Measurements from ENCODE around the gene IGSF11.

Gene IGSF11

DNA sequence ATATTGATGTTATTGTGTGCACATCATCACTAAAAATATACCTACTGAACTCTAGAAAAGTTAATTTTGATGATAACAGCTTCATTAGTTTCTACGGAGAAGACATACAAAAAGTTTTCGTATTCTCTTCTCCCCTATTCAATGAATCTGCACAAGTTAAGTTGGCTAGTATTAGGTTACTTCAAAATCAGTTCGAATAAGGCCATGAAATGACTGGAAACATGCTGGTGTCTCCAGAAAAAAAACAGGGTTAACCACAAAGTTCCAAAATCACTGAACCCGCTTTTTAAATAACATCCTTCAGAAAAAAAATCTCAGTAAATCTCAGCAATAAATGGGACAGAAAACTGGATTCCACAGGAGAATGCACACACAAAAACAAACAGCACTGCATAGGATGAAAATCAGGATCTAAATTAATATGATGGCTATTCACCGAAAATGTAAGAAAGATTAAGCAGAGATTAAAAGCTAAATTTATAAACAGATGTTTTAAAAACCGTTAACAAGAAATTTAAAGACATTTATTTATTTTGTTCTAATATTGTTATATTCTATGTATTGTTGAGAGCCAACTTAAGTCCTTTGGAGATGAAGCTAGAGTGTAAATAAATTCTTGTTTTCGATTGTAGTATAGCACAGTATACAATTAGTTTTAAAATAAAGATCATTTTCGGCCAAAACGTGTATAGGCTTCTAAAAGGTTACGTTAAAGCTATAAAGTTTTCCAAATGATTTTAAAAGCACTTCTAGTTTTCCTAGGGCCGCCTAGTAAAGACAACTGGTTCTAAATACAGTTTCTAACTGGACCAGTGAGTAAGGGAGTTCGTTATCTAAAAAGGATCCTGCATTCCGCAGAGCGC is 1.0 kb downstream of the IGSF11 start:
- no peaks in the 10 kb centered on the region for H3K9me3 ChIP-seq (ENCODE audit: control insufficient read depth in 2 of 2, low read length in 2 of 2)
- no peak overlapping the region for H3K27ac ChIP-seq (ENCODE audit: low read depth in 2 of 2, low read length in 2 of 2)
- H3K4me1 ChIP-seq (ENCODE audit: control insufficient read depth in 2 of 2, insufficient read depth in 2 of 2, low read length in 2 of 2), result no peaks in the 10 kb centered on the region
- no peaks in the 10 kb centered on the region for H3K36me3 ChIP-seq (ENCODE audit: control insufficient read depth in 2 of 2, insufficient read depth in 2 of 2, low read length in 2 of 2)
- H3K27me3 ChIP-seq (ENCODE audit: control insufficient read depth in 2 of 2, insufficient read depth in 2 of 2, low read length in 2 of 2), result peaks cover 12 to 13% of the 10 kb centered on the region in 2 donors
- peak overlapping the region in 1 of 2 donors; percentile 63 for H3K4me3 ChIP-seq (ENCODE audit: low read length in 2 of 2)
- H3K9ac ChIP-seq (ENCODE audit: low read depth in 1 of 2, low read length in 2 of 2), result no peak overlapping the region

DNA sequence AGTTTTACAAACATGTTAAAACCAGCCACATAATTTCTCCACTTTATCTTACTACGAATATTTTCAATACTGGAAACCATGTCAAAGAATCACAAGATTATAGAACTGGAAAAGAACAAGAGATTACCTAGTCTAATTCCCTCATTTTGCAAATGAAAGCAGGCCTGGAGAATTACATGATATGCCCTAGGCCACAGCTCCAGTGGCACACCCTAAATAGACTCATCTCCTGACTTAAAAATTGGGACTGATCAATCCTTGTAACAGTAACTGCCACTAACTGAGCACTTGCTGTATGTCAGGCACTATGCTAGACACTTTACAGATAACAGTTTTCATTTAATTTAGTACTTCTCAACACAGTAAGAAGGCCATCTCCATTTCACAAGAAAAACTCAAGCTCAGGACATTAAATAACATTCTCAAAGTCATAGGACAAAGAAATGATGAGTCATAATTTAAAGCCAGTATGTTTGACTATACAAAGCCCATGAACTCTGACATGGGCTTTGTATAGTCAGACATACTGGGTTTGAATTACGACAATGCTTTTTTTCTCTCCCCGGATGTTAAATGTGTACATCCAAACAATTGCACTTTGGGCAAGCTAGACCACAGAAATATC is 9.4 kb downstream of the IGSF11 start:
- H3K9ac ChIP-seq (ENCODE audit: low read depth in 1 of 2, low read length in 2 of 2), result no peak overlapping the region
- H3K27ac ChIP-seq (ENCODE audit: low read depth in 2 of 2, low read length in 2 of 2), result no peak overlapping the region
- no peaks in the 10 kb centered on the region for H3K4me1 ChIP-seq (ENCODE audit: control insufficient read depth in 2 of 2, insufficient read depth in 2 of 2, low read length in 2 of 2)
- no peaks in the 10 kb centered on the region for H3K36me3 ChIP-seq (ENCODE audit: control insufficient read depth in 2 of 2, insufficient read depth in 2 of 2, low read length in 2 of 2)
- no peak overlapping the region for H3K4me3 ChIP-seq (ENCODE audit: low read length in 2 of 2)
- no peaks in the 10 kb centered on the region for H3K27me3 ChIP-seq (ENCODE audit: control insufficient read depth in 2 of 2, insufficient read depth in 2 of 2, low read length in 2 of 2)
- no peaks in the 10 kb centered on the region for H3K9me3 ChIP-seq (ENCODE audit: control insufficient read depth in 2 of 2, low read length in 2 of 2)

DNA sequence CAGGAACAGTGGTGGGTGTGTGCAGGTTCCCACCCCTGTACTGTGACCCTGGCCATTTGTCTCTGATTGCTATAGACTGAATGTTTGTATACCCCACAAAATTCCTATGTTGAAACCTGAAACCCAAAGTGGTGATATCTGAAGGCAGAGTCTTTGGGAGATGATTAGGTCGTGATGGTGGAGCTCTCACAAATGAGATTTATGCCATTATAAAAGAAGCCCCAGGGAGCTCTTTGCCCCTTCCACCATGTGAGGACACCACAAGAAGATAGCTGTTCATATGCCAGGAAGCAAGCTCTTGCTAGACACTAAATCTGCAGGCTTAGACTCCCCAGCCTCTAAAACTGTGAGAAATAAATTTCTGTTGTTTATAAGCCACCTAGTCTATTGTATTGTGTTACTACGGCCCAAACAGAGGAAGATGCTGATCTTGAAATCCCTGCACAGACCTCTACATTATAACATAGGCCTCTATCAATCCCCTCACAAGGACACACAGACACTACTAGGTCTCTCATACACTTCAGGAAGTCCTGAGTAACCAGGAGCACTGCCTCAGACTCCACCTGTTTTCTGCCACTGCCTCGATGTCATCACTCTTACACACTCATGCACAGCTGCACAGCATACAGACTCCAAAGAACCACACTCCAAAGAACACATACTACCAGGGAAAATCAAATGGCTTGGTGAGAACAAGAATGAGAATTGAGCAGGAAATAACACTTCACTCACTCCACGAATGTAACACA is 14.7 kb downstream of the IGSF11 start:
- Histone ChIP-seq H3K4me1 (ENCODE audit: control insufficient read depth in 2 of 2, insufficient read depth in 2 of 2, low read length in 2 of 2) (no peaks in the 10 kb centered on the region), H3K9me3 (ENCODE audit: control insufficient read depth in 2 of 2, low read length in 2 of 2) (no peaks in the 10 kb centered on the region), H3K27me3 (ENCODE audit: control insufficient read depth in 2 of 2, insufficient read depth in 2 of 2, low read length in 2 of 2) (no peaks in the 10 kb centered on the region), H3K9ac (ENCODE audit: low read depth in 1 of 2, low read length in 2 of 2) (no peak overlapping the region), H3K27ac (ENCODE audit: low read depth in 2 of 2, low read length in 2 of 2) (no peak overlapping the region), H3K4me3 (ENCODE audit: low read length in 2 of 2) (no peak overlapping the region), H3K36me3 (ENCODE audit: control insufficient read depth in 2 of 2, insufficient read depth in 2 of 2, low read length in 2 of 2) (no peaks in the 10 kb centered on the region)

DNA sequence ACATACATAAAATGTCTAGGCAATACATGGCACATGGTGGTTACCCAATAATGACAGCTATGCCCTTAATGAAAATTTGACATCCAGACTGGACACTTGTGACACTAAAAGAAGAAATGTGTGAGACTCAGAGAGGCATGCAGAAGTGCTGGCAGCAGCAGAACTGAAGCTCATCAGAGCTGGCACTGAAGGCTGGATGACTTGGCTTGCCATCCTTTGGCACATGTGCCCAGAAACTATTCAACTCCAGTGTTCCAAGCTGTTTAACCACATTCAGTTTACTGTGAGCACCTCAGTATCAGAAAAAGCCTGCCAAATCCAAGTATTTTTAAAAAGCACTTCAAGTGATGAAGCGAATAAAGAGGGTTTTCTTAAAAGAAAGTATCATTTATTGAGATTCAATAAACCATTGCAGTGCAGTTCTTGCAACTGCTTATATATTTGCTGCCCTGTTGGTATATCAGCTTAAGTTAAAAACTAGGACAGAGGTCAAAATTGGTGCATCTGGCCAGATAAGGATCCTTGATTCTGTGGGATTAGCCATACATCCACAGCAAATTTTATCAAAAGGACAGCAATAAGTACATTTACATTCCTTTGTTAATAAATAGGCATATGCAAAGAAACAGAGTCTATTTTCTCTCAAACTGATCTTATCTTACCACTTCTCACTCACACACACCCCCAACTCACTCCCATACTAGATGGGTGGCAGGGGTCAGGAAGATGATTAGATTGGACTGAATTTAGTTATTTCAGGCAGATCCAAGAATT is 15.8 kb downstream of the IGSF11 start:
- H3K9ac ChIP-seq (ENCODE audit: low read depth in 1 of 2, low read length in 2 of 2), result no peak overlapping the region
- H3K36me3 ChIP-seq (ENCODE audit: control insufficient read depth in 2 of 2, insufficient read depth in 2 of 2, low read length in 2 of 2), result no peaks in the 10 kb centered on the region
- no peak overlapping the region for H3K27ac ChIP-seq (ENCODE audit: low read depth in 2 of 2, low read length in 2 of 2)
- no peak overlapping the region for H3K4me3 ChIP-seq (ENCODE audit: low read length in 2 of 2)
- no peaks in the 10 kb centered on the region for H3K9me3 ChIP-seq (ENCODE audit: control insufficient read depth in 2 of 2, low read length in 2 of 2)
- no peaks in the 10 kb centered on the region for H3K4me1 ChIP-seq (ENCODE audit: control insufficient read depth in 2 of 2, insufficient read depth in 2 of 2, low read length in 2 of 2)
- no peaks in the 10 kb centered on the region for H3K27me3 ChIP-seq (ENCODE audit: control insufficient read depth in 2 of 2, insufficient read depth in 2 of 2, low read length in 2 of 2)

DNA sequence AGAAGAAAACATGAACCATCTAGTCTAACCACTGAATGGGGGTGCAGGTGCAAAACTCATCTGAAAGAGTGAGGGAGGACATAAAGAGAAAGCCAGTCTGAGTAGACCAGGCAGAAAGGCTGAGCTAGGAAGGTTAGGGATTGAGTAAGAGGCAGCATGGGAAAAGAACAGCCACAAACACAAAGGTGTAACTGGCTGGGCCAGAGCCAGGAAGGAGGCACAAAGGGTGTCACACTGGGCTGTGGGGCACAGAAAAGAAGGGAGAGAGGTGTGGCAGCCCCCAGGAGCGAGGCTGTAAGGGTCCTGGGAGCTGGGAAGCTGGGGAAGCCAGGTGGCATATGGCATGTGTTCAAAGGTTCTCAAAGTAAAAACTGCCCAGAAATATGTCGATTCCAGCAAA is 18.7 kb downstream of the IGSF11 start:
- Histone ChIP-seq H3K27me3 (ENCODE audit: control insufficient read depth in 2 of 2, insufficient read depth in 2 of 2, low read length in 2 of 2) (no peaks in the 10 kb centered on the region), H3K9me3 (ENCODE audit: control insufficient read depth in 2 of 2, low read length in 2 of 2) (no peaks in the 10 kb centered on the region), H3K4me3 (ENCODE audit: low read length in 2 of 2) (no peak overlapping the region), H3K27ac (ENCODE audit: low read depth in 2 of 2, low read length in 2 of 2) (no peak overlapping the region), H3K36me3 (ENCODE audit: control insufficient read depth in 2 of 2, insufficient read depth in 2 of 2, low read length in 2 of 2) (no peaks in the 10 kb centered on the region), H3K9ac (ENCODE audit: low read depth in 1 of 2, low read length in 2 of 2) (no peak overlapping the region), H3K4me1 (ENCODE audit: control insufficient read depth in 2 of 2, insufficient read depth in 2 of 2, low read length in 2 of 2) (no peaks in the 10 kb centered on the region)

DNA sequence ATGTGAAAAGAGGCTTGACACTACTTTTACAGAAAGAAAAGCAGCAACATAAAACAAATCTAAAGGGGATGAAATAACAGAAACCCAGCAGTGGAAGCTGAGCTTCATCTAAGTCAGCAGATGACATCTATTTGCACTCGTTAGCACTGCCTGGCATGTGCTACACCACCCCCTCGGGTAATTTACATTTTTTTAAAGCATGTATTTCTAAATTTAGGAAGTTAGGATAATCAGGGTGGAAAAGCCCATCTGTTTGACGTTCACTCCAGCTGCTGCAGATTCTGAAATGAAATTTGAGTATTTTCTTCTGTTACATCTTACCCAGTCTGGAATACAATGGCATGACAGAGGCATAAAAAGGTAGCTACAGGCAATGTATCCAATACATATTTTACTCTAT is 20.7 kb downstream of the IGSF11 start:
- Histone ChIP-seq H3K27me3 (ENCODE audit: control insufficient read depth in 2 of 2, insufficient read depth in 2 of 2, low read length in 2 of 2) (no peaks in the 10 kb centered on the region), H3K9me3 (ENCODE audit: control insufficient read depth in 2 of 2, low read length in 2 of 2) (no peaks in the 10 kb centered on the region), H3K4me3 (ENCODE audit: low read length in 2 of 2) (no peak overlapping the region), H3K4me1 (ENCODE audit: control insufficient read depth in 2 of 2, insufficient read depth in 2 of 2, low read length in 2 of 2) (no peaks in the 10 kb centered on the region), H3K27ac (ENCODE audit: low read depth in 2 of 2, low read length in 2 of 2) (no peak overlapping the region), H3K36me3 (ENCODE audit: control insufficient read depth in 2 of 2, insufficient read depth in 2 of 2, low read length in 2 of 2) (no peaks in the 10 kb centered on the region), H3K9ac (ENCODE audit: low read depth in 1 of 2, low read length in 2 of 2) (no peak overlapping the region)

DNA sequence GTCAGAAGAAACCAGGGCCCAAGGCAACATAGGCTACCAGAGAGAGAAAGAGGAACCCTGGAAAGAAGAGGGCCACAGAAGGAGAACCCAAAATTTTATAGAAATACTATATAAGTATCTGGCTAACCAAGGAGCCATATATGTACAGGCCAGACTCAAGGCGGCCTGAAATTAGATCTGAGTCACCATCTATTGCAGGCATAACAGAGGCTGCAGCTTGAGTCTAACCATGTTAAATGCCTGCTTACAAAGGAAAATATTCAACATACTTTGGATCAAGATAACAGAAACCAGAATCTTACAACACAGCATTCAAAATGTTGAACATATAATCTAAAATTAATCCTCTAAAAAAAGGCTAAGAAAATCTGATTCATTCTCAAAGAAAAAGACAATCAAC is 23.1 kb downstream of the IGSF11 start:
- H3K9me3 ChIP-seq (ENCODE audit: control insufficient read depth in 2 of 2, low read length in 2 of 2), result no peaks in the 10 kb centered on the region
- no peaks in the 10 kb centered on the region for H3K27me3 ChIP-seq (ENCODE audit: control insufficient read depth in 2 of 2, insufficient read depth in 2 of 2, low read length in 2 of 2)
- no peak overlapping the region for H3K4me3 ChIP-seq (ENCODE audit: low read length in 2 of 2)
- no peaks in the 10 kb centered on the region for H3K4me1 ChIP-seq (ENCODE audit: control insufficient read depth in 2 of 2, insufficient read depth in 2 of 2, low read length in 2 of 2)
- no peak overlapping the region for H3K9ac ChIP-seq (ENCODE audit: low read depth in 1 of 2, low read length in 2 of 2)
- no peaks in the 10 kb centered on the region for H3K36me3 ChIP-seq (ENCODE audit: control insufficient read depth in 2 of 2, insufficient read depth in 2 of 2, low read length in 2 of 2)
- no peak overlapping the region for H3K27ac ChIP-seq (ENCODE audit: low read depth in 2 of 2, low read length in 2 of 2)

DNA sequence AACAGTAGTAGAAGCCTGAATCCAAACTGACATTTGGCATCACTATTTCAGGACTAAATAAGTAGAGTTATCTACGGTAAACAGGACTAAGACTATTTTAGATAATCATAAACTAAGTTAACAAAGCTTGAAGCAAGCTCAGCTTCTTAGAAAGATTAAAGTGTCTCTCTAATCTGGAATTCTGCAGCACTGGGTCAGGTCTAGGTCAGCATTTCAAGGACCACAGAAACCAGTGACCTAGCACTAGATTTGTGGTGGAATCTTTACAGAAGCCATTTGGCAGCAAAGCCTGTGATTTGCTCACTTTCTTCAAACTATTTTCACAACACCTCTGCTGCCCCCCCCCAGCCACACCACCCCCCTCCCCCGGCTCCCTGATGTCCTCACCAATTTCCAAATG is 37.5 kb downstream of the IGSF11 start:
- H3K9me3 ChIP-seq (ENCODE audit: control insufficient read depth in 2 of 2, low read length in 2 of 2), result no peaks in the 10 kb centered on the region
- H3K27ac ChIP-seq (ENCODE audit: low read depth in 2 of 2, low read length in 2 of 2), result no peak overlapping the region
- H3K9ac ChIP-seq (ENCODE audit: low read depth in 1 of 2, low read length in 2 of 2), result no peak overlapping the region
- H3K4me1 ChIP-seq (ENCODE audit: control insufficient read depth in 2 of 2, insufficient read depth in 2 of 2, low read length in 2 of 2), result no peaks in the 10 kb centered on the region
- no peak overlapping the region for H3K4me3 ChIP-seq (ENCODE audit: low read length in 2 of 2)
- H3K36me3 ChIP-seq (ENCODE audit: control insufficient read depth in 2 of 2, insufficient read depth in 2 of 2, low read length in 2 of 2), result no peaks in the 10 kb centered on the region
- H3K27me3 ChIP-seq (ENCODE audit: control insufficient read depth in 2 of 2, insufficient read depth in 2 of 2, low read length in 2 of 2), result no peaks in the 10 kb centered on the region

DNA sequence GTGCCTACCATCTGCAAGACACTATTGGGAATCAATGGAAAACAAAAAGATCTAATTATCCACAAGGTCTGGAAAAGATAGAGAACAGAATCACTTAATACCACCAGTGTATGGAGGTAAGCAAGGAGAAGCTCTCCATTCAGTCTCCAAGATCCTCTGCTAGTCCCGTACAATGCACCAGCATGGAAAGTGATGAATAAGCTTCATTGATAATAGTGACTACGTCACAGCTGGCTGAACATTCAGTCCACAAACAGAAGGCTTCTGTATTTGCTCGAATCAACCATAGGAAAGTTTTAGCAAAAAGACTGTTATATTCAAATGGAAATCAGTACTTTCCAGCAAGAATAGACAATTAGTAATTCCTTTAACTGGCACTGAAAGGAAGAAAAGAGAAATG is 42.9 kb downstream of the IGSF11 start:
- H3K4me1 ChIP-seq (ENCODE audit: control insufficient read depth in 2 of 2, insufficient read depth in 2 of 2, low read length in 2 of 2), result no peaks in the 10 kb centered on the region
- H3K36me3 ChIP-seq (ENCODE audit: control insufficient read depth in 2 of 2, insufficient read depth in 2 of 2, low read length in 2 of 2), result no peaks in the 10 kb centered on the region
- no peak overlapping the region for H3K9ac ChIP-seq (ENCODE audit: low read depth in 1 of 2, low read length in 2 of 2)
- H3K9me3 ChIP-seq (ENCODE audit: control insufficient read depth in 2 of 2, low read length in 2 of 2), result no peaks in the 10 kb centered on the region
- no peak overlapping the region for H3K27ac ChIP-seq (ENCODE audit: low read depth in 2 of 2, low read length in 2 of 2)
- H3K4me3 ChIP-seq (ENCODE audit: low read length in 2 of 2), result no peak overlapping the region
- H3K27me3 ChIP-seq (ENCODE audit: control insufficient read depth in 2 of 2, insufficient read depth in 2 of 2, low read length in 2 of 2), result no peaks in the 10 kb centered on the region
